ENCODE data around the gene SLC22A17. TPM values are rescaled to one million over a fixed set of nuclear protein-coding genes. Genes with fewer than 3 reads are reported as not detected.

SLC22A17 gene
- total and polyA plus RNA-seq, 9 donors: 8.9 to 48.0 (median 34.3) TPM

GRCh38 chr14:23357261-23357660 lies 4.6 kb upstream of the SLC22A17 start:
- WGBS, 3 donors: 77 to 87% (median 80%) methylated on average over 8 of the region's 8 CpGs
- Histone ChIP-seq H3K4me3 (no peak overlapping the region), H3K27ac (no peak overlapping the region), H3K27me3 (no peaks in the 10 kb centered on the region), H3K9me3 (no peaks in the 10 kb centered on the region), H3K4me1 (ENCODE audit: insufficient read depth) (no peaks in the 10 kb centered on the region), H3K36me3 (no peaks in the 10 kb centered on the region)
- no peak for DNase-seq
- intact Hi-C loops (cut with DNase I): no loop called here
- no peak for TF ChIP-seq POLR2A (IDR thresholded peaks at IDR 0.05)
- no peak for TF ChIP-seq CTCF (IDR thresholded peaks at IDR 0.05)
- TF ChIP-seq EP300 (IDR thresholded peaks at IDR 0.05): no peak

GRCh38 chr14:23356662-23357061 lies 4.0 kb upstream of the SLC22A17 start:
- intact Hi-C loops (cut with DNase I): no loop called here
- no peak overlapping the region for H3K27ac ChIP-seq
- DNase-seq: no peak
- H3K27me3 ChIP-seq: no peaks in the 10 kb centered on the region
- H3K4me3 ChIP-seq: no peak overlapping the region
- TF ChIP-seq CTCF (IDR thresholded peaks at IDR 0.05): no peak
- TF ChIP-seq EP300 (IDR thresholded peaks at IDR 0.05): no peak
- TF ChIP-seq POLR2A (IDR thresholded peaks at IDR 0.05): no peak
- no peaks in the 10 kb centered on the region for H3K9me3 ChIP-seq
- peaks cover 2% of the 10 kb centered on the region for H3K4me1 ChIP-seq (ENCODE audit: insufficient read depth)
- 92 to 100% (median 94%) methylated on average over 4 of the region's 4 CpGs for WGBS, 3 donors
- no peaks in the 10 kb centered on the region for H3K36me3 ChIP-seq

GRCh38 chr14:23355871-23356435 lies 3.3 kb upstream of the SLC22A17 start:
- Histone ChIP-seq H3K27ac (no peak overlapping the region), H3K4me1 (ENCODE audit: insufficient read depth) (peaks cover 4% of the 10 kb centered on the region), H3K9me3 (no peaks in the 10 kb centered on the region), H3K27me3 (no peaks in the 10 kb centered on the region), H3K4me3 (no peak overlapping the region), H3K36me3 (no peaks in the 10 kb centered on the region)
- TF ChIP-seq CTCF (IDR thresholded peaks at IDR 0.05) (no peak), EP300 (IDR thresholded peaks at IDR 0.05) (no peak), POLR2A (IDR thresholded peaks at IDR 0.05) (no peak)
- 78 to 86% (median 83%) methylated on average over 6 of the region's 6 CpGs for WGBS, 3 donors
- intact Hi-C loops (cut with DNase I): no loop called here
- DNase-seq: no peak

- intact Hi-C loops (cut with DNase I): no loop called here
- 78 to 83% (median 79%) methylated on average over 6 of the region's 6 CpGs for WGBS, 3 donors
- H3K36me3 ChIP-seq: no peaks in the 10 kb centered on the region
- no peak for DNase-seq
- no peak overlapping the region for H3K4me3 ChIP-seq
- no peaks in the 10 kb centered on the region for H3K27me3 ChIP-seq
- no peak overlapping the region for H3K27ac ChIP-seq
- peaks cover 4% of the 10 kb centered on the region for H3K4me1 ChIP-seq (ENCODE audit: insufficient read depth)
- TF ChIP-seq POLR2A (IDR thresholded peaks at IDR 0.05): no peak
- TF ChIP-seq CTCF (IDR thresholded peaks at IDR 0.05): no peak
- TF ChIP-seq EP300 (IDR thresholded peaks at IDR 0.05): no peak
- H3K9me3 ChIP-seq: no peaks in the 10 kb centered on the region
These were observed 2.3 kb upstream of the SLC22A17 start for GRCh38 chr14:23354990-23355389.

Measured in ovary (tissue), 9 donors.